GM23248 (cell line): ENCODE results near the gene PRELP.

Source experiments
- EZH2 ChIP-seq: fragments of 200-600 bp; sonication (generic); IDR thresholded peaks from 2 replicates; pipeline ENCODE4 v1.6.1; 2018; ENCODE audit warnings: antibody characterized with exemption, mild to moderate bottlenecking; ENCODE audit not compliant: insufficient read depth, poor library complexity, severe bottlenecking
- EZH2phosphoT487 ChIP-seq: fragments of 200-600 bp; sonication (generic); IDR thresholded peaks from 2 replicates; pipeline ENCODE4 v1.6.1; 2018; ENCODE audit warnings: antibody characterized with exemption, moderate library complexity, mild to moderate bottlenecking, low read depth; ENCODE audit not compliant: insufficient read depth

- TF ChIP-seq EZH2phosphoT487 = no peak
- no peak for TF ChIP-seq EZH2
Measured at GRCh38 chr1:203477748-203478147, 2.1 kb downstream of the PRELP start.
